Measurements from ENCODE around the gene CD163.
"Not testable (repeated sequence)": the region's sequence is repeated elsewhere in the genome, so short reads cannot be mapped to it uniquely, and the experiment has no call there.

CD163 gene

DNA sequence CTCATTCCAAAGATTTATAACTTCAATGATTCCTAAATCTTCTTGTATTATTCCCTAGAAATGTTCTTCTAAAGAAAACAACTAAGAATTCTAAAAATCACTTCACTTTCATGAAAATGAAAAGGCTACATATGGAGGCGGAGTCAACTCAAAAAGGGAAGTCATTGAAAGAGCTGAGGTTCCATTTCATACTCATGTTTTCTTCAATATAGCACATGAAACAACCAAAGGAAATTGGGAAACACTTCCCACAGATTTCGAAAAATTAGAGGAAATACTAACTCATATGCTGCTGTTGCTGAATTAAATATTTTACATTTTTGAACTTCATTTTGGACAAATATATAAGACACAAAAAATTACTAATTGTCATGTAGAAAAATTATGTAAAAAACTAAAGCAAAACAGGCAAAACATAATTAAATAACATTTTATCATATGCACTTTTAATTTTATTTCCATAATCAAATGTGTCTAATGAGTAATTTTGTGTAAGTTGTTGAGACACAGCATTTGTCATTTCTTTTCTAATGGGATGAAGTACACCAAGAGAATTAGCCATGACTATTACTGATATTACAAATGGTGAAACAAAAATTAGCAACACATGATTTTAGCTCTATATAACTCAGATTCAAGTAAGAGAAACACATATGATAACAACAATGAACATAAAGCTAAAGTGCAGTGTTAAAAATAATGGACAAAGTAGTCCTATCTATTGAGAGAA lies at the start of gene CD163:
Gene CD163, minus strand, starts transcription at position 92 of the 730 bp plus-strand sequence. Its CDS starts 87 bp downstream, at position 5.
- DNase-seq (ENCODE audit: low read depth in 1 of 2, low spot score in 1 of 2) = no peak

- DNase-seq (ENCODE audit: low read depth in 1 of 2, low spot score in 1 of 2) = no peak
These were observed 39.2 kb upstream of the CD163 start for GRCh38 chr12:7542813-7543212.

DNA sequence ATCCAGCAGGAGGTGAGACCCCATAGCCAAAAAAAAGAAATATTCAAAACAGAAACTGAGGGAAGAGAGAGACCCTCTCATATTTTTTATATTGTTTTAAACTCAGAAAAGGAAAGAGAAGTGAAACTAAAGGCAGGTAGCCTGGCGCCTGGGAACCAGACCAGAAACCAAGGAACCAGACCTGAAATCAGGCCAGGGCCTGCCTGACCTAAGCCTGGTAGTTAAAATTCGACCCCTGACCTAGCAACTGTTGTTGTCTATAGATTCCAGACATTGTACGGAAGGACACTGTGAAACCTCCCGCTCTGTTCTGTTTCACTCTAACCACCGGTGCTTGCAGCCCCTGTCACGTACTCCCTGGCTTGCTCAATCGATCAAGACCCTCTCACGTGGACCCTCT lies 38.5 kb upstream of the CD163 start:
- no peak for DNase-seq (ENCODE audit: low read depth in 1 of 2, low spot score in 1 of 2)

DNA sequence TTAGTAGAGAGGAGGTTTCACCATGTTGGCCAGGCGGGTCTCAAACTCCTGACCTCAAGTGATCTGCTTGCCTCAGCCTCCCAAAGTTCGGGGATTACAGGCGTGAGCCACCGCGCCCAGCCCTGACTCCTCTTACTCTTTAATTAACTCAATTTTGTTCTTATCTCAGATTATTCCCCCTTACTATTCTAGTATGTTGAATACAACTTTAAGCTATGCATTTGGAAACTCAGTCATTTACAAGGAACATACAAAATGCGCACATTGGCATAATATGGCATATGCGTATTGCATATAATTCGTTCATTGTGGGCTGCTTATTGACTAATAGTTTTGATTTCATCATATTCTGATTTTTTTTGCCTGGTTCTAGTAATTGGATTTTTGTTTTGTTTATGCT lies 10.8 kb upstream of the CD163 start:
- DNase-seq (ENCODE audit: low read depth in 1 of 2, low spot score in 1 of 2) = no peak

- no peak for DNase-seq (ENCODE audit: low read depth in 1 of 2, low spot score in 1 of 2)
These were observed 9.0 kb upstream of the CD163 start for GRCh38 chr12:7512553-7512952.

- DNase-seq (ENCODE audit: low read depth in 1 of 2, low spot score in 1 of 2) = not testable (repeated sequence)
These were observed 6.4 kb upstream of the CD163 start for GRCh38 chr12:7509793-7510470.

- no peak for DNase-seq (ENCODE audit: low read depth in 1 of 2, low spot score in 1 of 2)
These were observed 965 bp downstream of the CD163 start for GRCh38 chr12:7502612-7503011.

DNA sequence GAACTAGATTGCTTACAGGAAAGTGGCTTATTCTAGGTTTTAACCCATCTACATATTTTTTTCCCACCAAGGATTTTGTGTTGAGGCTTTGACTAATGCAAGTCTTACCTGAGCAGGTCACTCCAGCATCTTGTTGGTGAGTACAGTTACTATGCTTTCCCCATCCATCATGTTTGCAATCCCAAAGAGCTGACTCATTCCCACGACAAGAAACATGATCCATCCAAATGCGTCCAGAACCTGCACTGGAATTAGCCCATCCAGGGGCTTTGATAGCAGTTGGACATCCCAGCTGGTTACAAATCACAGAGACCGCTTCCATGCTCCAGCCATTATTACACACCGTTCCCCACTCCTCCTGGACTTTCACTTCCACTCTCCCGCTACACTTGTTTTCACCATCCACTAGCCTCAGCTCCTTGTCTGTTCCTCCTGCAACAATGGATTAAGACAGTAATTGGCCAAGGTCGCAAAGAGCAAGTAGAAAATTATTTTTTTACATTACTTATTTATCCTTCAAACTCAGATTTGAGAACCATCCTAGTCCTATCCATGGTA lies 2.5 kb downstream of the CD163 start:
- DNase-seq (ENCODE audit: low read depth in 1 of 2, low spot score in 1 of 2) = no peak

DNA sequence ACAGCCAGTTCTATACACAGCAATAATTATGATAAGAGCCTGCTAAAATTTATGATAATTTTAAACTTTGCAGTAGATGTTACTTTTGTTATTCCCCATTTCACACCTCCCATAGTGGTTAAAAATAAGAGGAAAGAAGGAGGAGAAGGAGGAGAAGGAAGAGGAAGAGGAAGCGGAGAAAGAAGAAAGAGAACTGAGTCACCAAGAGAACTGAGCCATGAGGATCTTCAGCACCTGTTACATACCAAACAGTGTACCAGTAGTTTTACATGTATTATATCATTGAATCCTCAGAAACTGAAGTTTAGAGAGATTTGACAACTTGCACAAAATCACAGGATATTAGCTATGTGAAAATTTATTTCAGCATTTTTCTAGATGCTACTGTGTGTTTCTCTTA lies 3.9 kb downstream of the CD163 start:
- DNase-seq (ENCODE audit: low read depth in 1 of 2, low spot score in 1 of 2) = no peak

DNA sequence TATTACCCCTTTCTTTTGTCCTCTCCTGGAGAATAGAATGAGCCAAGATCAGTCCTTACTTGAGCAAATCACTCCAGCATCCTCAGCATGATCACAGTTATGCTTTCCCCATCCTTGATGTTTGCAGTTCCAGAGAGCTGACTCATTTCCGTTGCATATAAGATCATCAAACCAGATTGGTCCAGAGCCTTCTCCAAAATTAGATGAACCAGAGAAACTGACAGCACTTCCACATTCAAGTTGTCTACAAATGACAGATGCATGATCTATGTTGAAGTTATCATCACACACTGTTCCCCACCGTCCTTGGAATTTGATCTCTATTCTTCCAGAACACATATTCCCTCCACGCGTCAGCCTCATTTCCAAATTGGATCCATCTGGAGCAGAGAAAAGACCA lies 4.8 kb downstream of the CD163 start:
- DNase-seq (ENCODE audit: low read depth in 1 of 2, low spot score in 1 of 2) = no peak

- no peak for DNase-seq (ENCODE audit: low read depth in 1 of 2, low spot score in 1 of 2)
These were observed 5.9 kb downstream of the CD163 start for GRCh38 chr12:7497661-7498060.

GRCh38 chr12:7496451-7496850 lies 7.1 kb downstream of the CD163 start:
- no peak for DNase-seq (ENCODE audit: low read depth in 1 of 2, low spot score in 1 of 2)

GRCh38 chr12:7495136-7495535 lies 8.4 kb downstream of the CD163 start:
- DNase-seq (ENCODE audit: low read depth in 1 of 2, low spot score in 1 of 2) = no peak

DNA sequence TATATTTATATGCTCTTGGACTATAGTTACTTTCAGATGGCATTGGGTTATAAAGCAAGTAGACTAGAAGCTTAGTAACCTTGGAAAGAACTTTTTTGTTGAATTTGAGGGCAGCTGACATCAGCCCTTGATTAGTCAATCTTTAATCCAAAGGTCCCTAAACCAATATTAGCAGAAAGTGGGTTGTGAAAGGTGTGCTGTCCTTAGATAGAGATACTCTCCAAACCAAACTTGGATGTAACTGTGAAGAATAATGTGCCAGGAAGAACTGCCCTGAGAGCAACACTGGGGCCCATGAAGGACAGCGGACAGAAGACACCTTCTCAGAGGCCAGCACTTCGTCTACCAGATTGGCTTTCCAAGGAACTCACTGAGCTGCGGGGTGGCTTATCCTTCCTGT lies 10.6 kb downstream of the CD163 start:
- DNase-seq (ENCODE audit: low read depth in 1 of 2, low spot score in 1 of 2) = no peak

- DNase-seq (ENCODE audit: low read depth in 1 of 2, low spot score in 1 of 2) = no peak
These were observed 17.1 kb downstream of the CD163 start for GRCh38 chr12:7486512-7486911.

DNA sequence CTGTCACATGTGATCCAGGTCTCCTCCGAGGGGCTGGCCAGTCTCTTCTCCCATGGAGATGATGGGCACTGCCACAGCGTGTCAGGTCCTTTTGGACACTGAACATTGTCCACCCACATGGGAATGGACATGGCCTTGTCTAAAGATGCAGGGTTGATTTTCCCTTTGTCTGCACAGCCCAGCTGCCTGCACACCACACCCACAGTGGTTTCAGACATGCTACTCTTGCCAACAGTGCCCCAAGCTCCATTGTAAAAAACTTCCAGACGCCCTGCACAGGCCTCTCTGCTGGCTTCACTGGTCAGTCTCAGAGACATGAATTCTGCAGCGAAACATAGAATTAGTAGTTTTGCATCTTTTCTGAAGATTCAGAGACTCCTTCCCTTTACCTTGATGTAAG lies 18.5 kb downstream of the CD163 start:
- DNase-seq (ENCODE audit: low read depth in 1 of 2, low spot score in 1 of 2) = no peak

DNA sequence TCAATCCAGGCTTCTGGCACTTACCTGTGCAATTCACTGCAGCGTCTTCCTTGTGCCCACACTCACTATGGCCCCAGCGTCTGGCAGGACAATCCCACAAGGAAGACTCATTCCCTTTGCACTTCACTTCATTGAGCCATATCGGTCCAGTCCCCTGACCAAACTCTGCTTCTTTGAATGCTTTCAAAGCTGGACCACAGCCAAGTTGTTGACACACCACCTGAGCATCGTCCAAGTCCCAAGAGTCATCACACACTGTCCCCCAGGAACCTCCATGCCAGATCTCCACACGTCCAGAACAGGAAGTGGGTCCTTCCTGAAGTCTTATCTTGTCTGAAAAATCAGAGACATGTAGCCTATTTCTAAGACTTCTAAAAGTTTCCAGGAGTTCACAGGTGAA lies 20.2 kb downstream of the CD163 start:
- no peak for DNase-seq (ENCODE audit: low read depth in 1 of 2, low spot score in 1 of 2)

DNA sequence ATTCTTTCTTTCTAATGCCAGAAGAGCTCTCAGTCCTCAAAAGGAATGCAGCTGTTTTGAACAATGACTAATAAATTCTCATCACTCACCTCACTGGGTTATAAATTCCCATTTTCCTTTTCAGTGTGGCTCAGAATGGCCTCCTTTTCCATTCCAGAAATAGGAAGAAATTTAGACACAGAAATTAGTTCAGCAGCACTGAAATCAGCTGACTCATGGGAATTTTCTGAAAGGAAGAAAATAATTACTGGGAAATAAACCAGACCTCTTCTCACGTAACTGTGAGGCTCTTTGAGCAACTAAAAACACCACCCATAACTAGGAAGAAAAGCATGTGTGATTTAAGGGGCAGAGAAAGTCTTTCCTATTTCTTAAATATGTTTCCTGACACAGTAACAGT lies 23.8 kb downstream of the CD163 start:
- no peak for DNase-seq (ENCODE audit: low read depth in 1 of 2, low spot score in 1 of 2)

DNA sequence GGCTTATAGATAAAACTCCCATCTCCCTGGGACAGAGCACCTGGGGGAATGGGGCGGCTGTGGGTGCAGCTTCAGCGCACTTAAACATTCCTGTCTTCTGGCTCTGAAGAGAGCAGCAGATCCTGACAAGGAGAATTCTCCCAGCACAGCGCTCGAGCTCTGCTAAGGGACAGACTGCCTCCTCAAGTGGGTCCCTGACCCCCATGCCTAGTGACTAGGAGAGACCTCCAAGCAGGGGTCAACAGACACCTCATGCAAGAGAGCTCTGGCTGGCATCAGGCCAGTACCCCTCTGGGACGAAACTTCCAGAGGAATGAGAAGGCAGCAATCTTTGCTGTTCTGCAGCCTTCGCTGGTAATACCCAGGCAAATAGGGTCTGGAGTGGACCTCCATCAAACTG lies 31.5 kb downstream of the CD163 start:
- no peak for DNase-seq (ENCODE audit: low read depth in 1 of 2, low spot score in 1 of 2)

GRCh38 chr12:7460375-7461259 lies 43.0 kb downstream of the CD163 start:
- peak in 1 of 2 donors; percentile 33 for DNase-seq (ENCODE audit: low read depth in 1 of 2, low spot score in 1 of 2)

GRCh38 chr12:7459973-7460372 lies 43.6 kb downstream of the CD163 start:
- no peak for DNase-seq (ENCODE audit: low read depth in 1 of 2, low spot score in 1 of 2)

DNA sequence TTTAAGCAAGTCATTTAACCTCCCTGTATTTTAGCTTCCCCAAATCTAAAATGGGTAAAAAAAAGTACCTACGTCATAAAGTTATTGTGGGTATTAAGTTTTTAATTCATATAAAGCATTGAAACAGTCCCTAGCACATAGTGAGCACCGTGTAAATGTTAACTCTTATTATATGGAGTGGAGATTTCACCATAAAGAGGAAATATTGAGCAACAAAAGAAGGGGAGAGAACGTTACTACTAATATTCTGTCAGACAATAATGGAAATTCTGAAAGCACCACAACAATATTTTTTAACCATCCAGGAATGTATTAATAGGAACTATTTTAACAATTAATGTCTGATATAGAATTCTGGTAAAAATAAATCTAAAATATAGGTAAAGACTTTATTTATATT lies 51.8 kb downstream of the CD163 start:
- no peak for DNase-seq (ENCODE audit: low read depth in 1 of 2, low spot score in 1 of 2)

Data from activated CD4-positive, alpha-beta T cell treated with anti-CD3 and anti-CD28 coated beads, Interleukin-2, amount 50 U/mL, for 24 hours (primary cell).